Peyer's patch (tissue), 4 donors: Measurements from ENCODE around the gene DBI. TPM values are rescaled to one million over a fixed set of nuclear protein-coding genes. Genes with fewer than 3 reads are reported as not detected.
A peak's percentile ranks its signal among the peaks of the same experiment; 100 is the strongest.
"Not testable (repeated sequence)": the region's sequence is repeated elsewhere in the genome, so short reads cannot be mapped to it uniquely, and the experiment has no call there.

ENCODE experiments used
- DNase-seq, 3 donors: peaks; one replicate each; pipeline ENCODE4 v3.0.0-alpha.2; 2017 to 2019
- H3K27ac ChIP-seq, 4 donors: fragments of 200-600 bp; sonication (generic); one replicate each; pipeline ENCODE4 v1.5.1; 2016 to 2019
- H3K27me3 ChIP-seq, 2 donors: fragments of 200-600 bp; sonication (generic); one replicate each; pipeline ENCODE4 v1.5.1; 2019
- H3K36me3 ChIP-seq, 3 donors: fragments of 200-600 bp; sonication (generic); one replicate each; pipeline ENCODE4 v1.5.1; 2016 to 2019
- H3K4me1 ChIP-seq, 4 donors: fragments of 200-600 bp; sonication (generic); one replicate each; pipeline ENCODE4 v1.5.1; 2016 to 2019
- H3K4me3 ChIP-seq, 4 donors: fragments of 200-600 bp; sonication (generic); 1 replicate in 3 of 4; 2 replicates in 1 of 4; pipeline ENCODE4 v1.5.1; 2016 to 2019; ENCODE audit warnings: mild to moderate bottlenecking in 1 of 4
- H3K9me3 ChIP-seq, 4 donors: fragments of 200-600 bp; sonication (generic); one replicate each; pipeline ENCODE4 v1.5.1; 2016 to 2019; ENCODE audit warnings: mild to moderate bottlenecking in 1 of 4
- CTCF ChIP-seq, 6 experiments: fragments of 450-650 bp in 4 of 6; fragments of 200-600 bp in 2 of 6; sonication (generic) in 1 of 6; IDR thresholded peaks; one replicate each; pipeline ENCODE4 v1.5.1; 2017 to 2019; ENCODE audit warnings: antibody characterized with exemption in 6 of 6, mild to moderate bottlenecking in 3 of 6, moderate library complexity in 1 of 6
- POLR2A ChIP-seq, 2 donors: fragments of 450-650 bp; IDR thresholded peaks; one replicate each; pipeline ENCODE4 v1.5.1; 2017; ENCODE audit warnings: antibody characterized with exemption in 2 of 2, mild to moderate bottlenecking in 2 of 2, moderate library complexity in 2 of 2
- total RNA-seq, 4 donors: library from RNA; depleted of rRNA; stranded (reverse); fragments of >200 nt; gene quantifications; one replicate each; pipeline ENCODE4 v1.1.0, GENCODE V29; 2016

Gene DBI
- total RNA-seq, 4 donors from 2014 or later = 121 to 237 (median 194) TPM

- Histone ChIP-seq H3K27me3 (no peaks in the 10 kb centered on the region), H3K36me3 (peaks cover 0 to 23% (median 0%) of the 10 kb centered on the region in 3 donors)
Measured at GRCh38 chr2:119366161-119366648, 572 bp upstream of the DBI start.

GRCh38 chr2:119367472-119368099, 809 bp downstream of the DBI start:
- Histone ChIP-seq H3K36me3 (peaks cover 0 to 36% (median 0%) of the 10 kb centered on the region in 3 donors), H3K4me3 (peak overlapping the region; percentile 69 to 77 (median 71)), H3K4me1 (peaks cover 3 to 29% (median 5%) of the 10 kb centered on the region in 4 donors), H3K9me3 (no peaks in the 10 kb centered on the region), H3K27me3 (no peaks in the 10 kb centered on the region), H3K27ac (peak overlapping the region; percentile 88 to 90 (median 90))
- DNase-seq = peak; percentile 46 to 86 (median 83)
- TF ChIP-seq CTCF (IDR thresholded peaks at IDR 0.05) = no peak
- TF ChIP-seq POLR2A (IDR thresholded peaks at IDR 0.05) = peak in 1 of 2 donors; percentile 10

More at GRCh38 chr2:119366161-119366648, 572 bp upstream of the DBI start:
- TF ChIP-seq CTCF (IDR thresholded peaks at IDR 0.05) = no peak
- TF ChIP-seq POLR2A (IDR thresholded peaks at IDR 0.05) = no peak
- peaks cover 3 to 29% (median 5%) of the 10 kb centered on the region in 4 donors for H3K4me1 ChIP-seq
- no peaks in the 10 kb centered on the region for H3K9me3 ChIP-seq
- peak overlapping the region; percentile 69 to 77 (median 71) for H3K4me3 ChIP-seq
- DNase-seq = peak in 1 of 3 donors; percentile 26
- H3K27ac ChIP-seq = peak overlapping the region; percentile 88 to 90 (median 90)

GRCh38 chr2:119369845-119370244, 3.1 kb downstream of the DBI start:
- TF ChIP-seq POLR2A (IDR thresholded peaks at IDR 0.05) = no peak
- no peak for TF ChIP-seq CTCF (IDR thresholded peaks at IDR 0.05)
- peaks cover 0 to 55% (median 4%) of the 10 kb centered on the region in 3 donors for H3K36me3 ChIP-seq
- H3K27me3 ChIP-seq = no peaks in the 10 kb centered on the region
- H3K27ac ChIP-seq = no peak overlapping the region
- peaks cover 3 to 26% (median 5%) of the 10 kb centered on the region in 4 donors for H3K4me1 ChIP-seq
- H3K9me3 ChIP-seq = peaks cover 0 to 3% (median 2%) of the 10 kb centered on the region in 4 donors
- H3K4me3 ChIP-seq = no peak overlapping the region
- no peak for DNase-seq

GRCh38 chr2:119371111-119371510, 4.3 kb downstream of the DBI start:
- Histone ChIP-seq H3K9me3 (peaks cover 0 to 3% (median 2%) of the 10 kb centered on the region in 4 donors), H3K27ac (no peak overlapping the region), H3K36me3 (peaks cover 0 to 55% (median 4%) of the 10 kb centered on the region in 3 donors), H3K4me3 (no peak overlapping the region), H3K27me3 (no peaks in the 10 kb centered on the region), H3K4me1 (peaks cover 0 to 15% (median 3%) of the 10 kb centered on the region in 4 donors)
- no peak for DNase-seq
- TF ChIP-seq CTCF (IDR thresholded peaks at IDR 0.05) (no peak), POLR2A (IDR thresholded peaks at IDR 0.05) (no peak)

- no peaks in the 10 kb centered on the region for H3K27me3 ChIP-seq
- H3K4me1 ChIP-seq = peaks cover 0 to 10% (median 0%) of the 10 kb centered on the region in 4 donors
- H3K36me3 ChIP-seq = peaks cover 0 to 55% (median 4%) of the 10 kb centered on the region in 3 donors
- no peak overlapping the region for H3K4me3 ChIP-seq
- peaks cover 0 to 3% (median 2%) of the 10 kb centered on the region in 4 donors for H3K9me3 ChIP-seq
- no peak for TF ChIP-seq POLR2A (IDR thresholded peaks at IDR 0.05)
- no peak for TF ChIP-seq CTCF (IDR thresholded peaks at IDR 0.05)
- no peak for DNase-seq
- H3K27ac ChIP-seq = no peak overlapping the region
Measured at GRCh38 chr2:119372778-119373568, 6.2 kb downstream of the DBI start.

- H3K27ac ChIP-seq, DNase-seq, H3K4me1 ChIP-seq, H3K27me3 ChIP-seq, H3K4me3 ChIP-seq, H3K9me3 ChIP-seq: not testable (repeated sequence)
- H3K36me3 ChIP-seq = peaks cover 0 to 51% (median 4%) of the 10 kb centered on the region in 3 donors
Measured at GRCh38 chr2:119373907-119374745, 7.3 kb downstream of the DBI start.

GRCh38 chr2:119376406-119376805, 9.6 kb downstream of the DBI start:
- H3K9me3 ChIP-seq, H3K4me1 ChIP-seq, H3K4me3 ChIP-seq, DNase-seq, H3K27ac ChIP-seq, H3K27me3 ChIP-seq: not testable (repeated sequence)
- H3K36me3 ChIP-seq = peaks cover 0 to 30% (median 4%) of the 10 kb centered on the region in 3 donors
